Kidney (tissue), 14 donors: Measurements from ENCODE around the gene FN1. TPM values are rescaled to one million over a fixed set of nuclear protein-coding genes. Genes with fewer than 3 reads are reported as not detected.

Experiments used
- DNase-seq, 5 donors: peaks; one replicate each; pipeline ENCODE4 v3.0.0-alpha.2; 2013 to 2020
- FAIRE-seq: peaks from 2 replicates; lab custom pipeline; 2012; peaks lifted over from hg19 to GRCh38; lab: Jason Lieb, UNC
- H3K27ac ChIP-seq, 2 donors: one replicate each; pipeline ENCODE4 v1.7.0; 2013; ENCODE audit warnings: low read depth in 2 of 2, low read length in 2 of 2, inconsistent platforms in 1 of 2
- H3K27me3 ChIP-seq: one replicate; pipeline ENCODE4 v1.7.1; 2013; ENCODE audit warnings: low read length, inconsistent platforms; ENCODE audit not compliant: control insufficient read depth, insufficient read depth
- H3K36me3 ChIP-seq, 3 donors: one replicate each; pipeline versions ENCODE4 v1.7.0 to v1.7.1; 2013; ENCODE audit warnings: low read length in 3 of 3, control low read depth in 1 of 3, inconsistent platforms in 1 of 3; ENCODE audit not compliant: insufficient read depth in 3 of 3, control insufficient read depth in 2 of 3
- H3K4me1 ChIP-seq, 3 donors: one replicate each; pipeline versions ENCODE4 v1.7.0 to v1.7.1; 2013; ENCODE audit warnings: low read length in 3 of 3, inconsistent platforms in 1 of 3, low read depth in 1 of 3; ENCODE audit not compliant: control insufficient read depth in 2 of 3, insufficient read depth in 2 of 3
- H3K4me3 ChIP-seq, 3 donors: one replicate each; pipeline versions ENCODE4 v1.7.0 to v1.8.1; 2013; ENCODE audit warnings: low read length in 3 of 3, control low read depth in 1 of 3, inconsistent platforms in 1 of 3
- H3K9ac ChIP-seq, 3 donors: one replicate each; pipeline versions ENCODE4 v1.7.0 to v1.7.1; 2013; ENCODE audit warnings: low read length in 3 of 3, control low read depth in 1 of 3, inconsistent platforms in 1 of 3
- H3K9me3 ChIP-seq, 3 donors: one replicate each; pipeline versions ENCODE4 v1.7.0 to v1.7.1; 2013; ENCODE audit warnings: low read length in 3 of 3, control low read depth in 1 of 3, inconsistent platforms in 1 of 3; ENCODE audit not compliant: control insufficient read depth in 2 of 3, insufficient read depth in 1 of 3
- CTCF ChIP-seq: IDR thresholded peaks from 3 replicates; pipeline ENCODE4 v1.5.1; 2012; ENCODE audit warnings: mild to moderate bottlenecking, moderate library complexity, borderline replicate concordance; ENCODE audit not compliant: insufficient read depth; ENCODE audit errors: extremely low read depth
- intact Hi-C: fragments of 100-400 bp; cut with DNase I; formaldehyde crosslinking; loops from one replicate; pipeline ENCODE4 v1.11.1; 2022
- polyA plus RNA-seq: library from polyadenylated mRNA; stranded (reverse); fragments of 350-450 nt; fragmentation: Illumina TruSeq; extraction: RNeasy Lipid Tissue Mini Kit (QIAGEN cat#74804); gene quantifications from one replicate; pipeline ENCODE4 v1.2.3, GENCODE V29; 2014; ENCODE audit warnings: low read depth, low replicate concordance; ENCODE audit not compliant: insufficient read depth
- total RNA-seq: library from RNA; stranded (reverse); fragmentation: NEBNext Ultra II Directional; extraction: Animal tissue kit (Norgen Biotek cat#: 25700); gene quantifications from one replicate; pipeline ENCODE4 v1.2.1, GENCODE V29; 2021
- donor health status: control.
- donor health status: control.
- donor health status: control.
- donor health status: control.
- donor health status: control.
- donor health status: DM: yes; HTN: yes; CAD: no.
- donor health status: Normal renal cell carcinoma (clear cell type).

The FN1 gene
- total and polyA plus RNA-seq, 2 donors from 2014 or later = 92.1 to 289 TPM

GRCh38 chr2:215441560-215442400, 5.9 kb upstream of the FN1 start:
- intact Hi-C loops = no loop called here
- H3K4me1 ChIP-seq = no peaks in the 10 kb centered on the region
- no peak overlapping the region for H3K4me3 ChIP-seq
- FAIRE-seq = no peak
- H3K27me3 ChIP-seq = no peaks in the 10 kb centered on the region
- H3K9me3 ChIP-seq = no peaks in the 10 kb centered on the region
- DNase-seq = no peak
- no peak overlapping the region for H3K9ac ChIP-seq
- TF ChIP-seq CTCF = no peak
- no peaks in the 10 kb centered on the region for H3K36me3 ChIP-seq
- no peak overlapping the region for H3K27ac ChIP-seq

GRCh38 chr2:215439980-215440512, 4.2 kb upstream of the FN1 start:
- Histone ChIP-seq H3K27me3 (no peaks in the 10 kb centered on the region), H3K27ac (no peak overlapping the region), H3K9me3 (no peaks in the 10 kb centered on the region), H3K4me1 (peaks cover 0 to 7% (median 4%) of the 10 kb centered on the region in 3 donors), H3K4me3 (no peak overlapping the region), H3K36me3 (no peaks in the 10 kb centered on the region), H3K9ac (no peak overlapping the region)
- DNase-seq (no peak), FAIRE-seq (no peak)
- intact Hi-C loops = no loop called here
- no peak for TF ChIP-seq CTCF

GRCh38 chr2:215439404-215439803, 3.5 kb upstream of the FN1 start:
- H3K27me3 ChIP-seq = no peaks in the 10 kb centered on the region
- FAIRE-seq = no peak
- DNase-seq = no peak
- intact Hi-C loops = no loop called here
- no peaks in the 10 kb centered on the region for H3K9me3 ChIP-seq
- H3K4me3 ChIP-seq = no peak overlapping the region
- no peak overlapping the region for H3K27ac ChIP-seq
- H3K9ac ChIP-seq = no peak overlapping the region
- H3K36me3 ChIP-seq = no peaks in the 10 kb centered on the region
- no peak for TF ChIP-seq CTCF
- H3K4me1 ChIP-seq = peaks cover 0 to 7% (median 4%) of the 10 kb centered on the region in 3 donors
